ENCODE measurements around the gene LSM11.

DNA sequence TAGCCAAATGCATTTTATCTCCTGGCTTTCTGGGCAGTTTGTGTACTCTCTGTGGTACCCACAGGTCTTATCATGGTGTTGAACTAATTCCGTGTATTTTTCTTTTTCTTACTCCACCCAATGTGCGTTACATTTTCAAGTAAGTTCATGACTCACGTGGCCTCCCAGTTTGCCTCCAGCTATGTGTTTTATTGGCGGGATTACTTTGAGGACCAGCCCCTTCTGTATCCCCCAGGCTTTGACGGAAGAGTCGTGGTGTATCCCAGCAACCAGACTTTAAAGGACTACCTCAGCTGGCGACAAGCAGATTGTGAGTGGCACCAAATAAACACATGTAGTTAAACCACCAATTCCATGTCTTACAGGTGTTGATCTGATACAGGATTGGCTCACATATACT is 9.1 kb upstream of the LSM11 start:
- TF ChIP-seq CTCF (IDR thresholded peaks at IDR 0.05; ENCODE audit: insufficient read depth, low read length, poor library complexity, severe bottlenecking) (no peak), EZH2phosphoT487 (conservative IDR thresholded peaks at IDR 0.05; ENCODE audit: low read length) (no peak)

All from SU-DHL-6 (cell line).